Left cardiac atrium (tissue), 4 donors: ENCODE results near the gene SH3RF3. TPM values are rescaled to one million over a fixed set of nuclear protein-coding genes. Genes with fewer than 3 reads are reported as not detected.

ENCODE experiments used
- ATAC-seq, 2 donors: fragments of 200-7000 bp; cut with Tn5 transposase; one replicate each; pipeline ENCODE4 v1.9.1; 2020; ENCODE audit warnings: mild to moderate bottlenecking in 2 of 2, moderate library complexity in 2 of 2
- DNase-seq: peaks from one replicate; pipeline ENCODE4 v3.0.0-alpha.2; 2020
- intact Hi-C, 2 donors: fragments of 100-400 bp; cut with DNase I; formaldehyde crosslinking; loops; one replicate each; pipeline versions ENCODE4 v1.14.1 to v1.15.1; 2022 to 2023
- total RNA-seq, 2 donors: library from RNA; stranded (reverse); fragmentation: NEBNext Ultra II Directional; extraction: Animal tissue kit (Norgen Biotek cat#: 25700); gene quantifications; one replicate each; pipeline ENCODE4 v1.2.1, GENCODE V29; 2021
- donor health status: DM: no; HTN: yes; CAD: no.
- donor health status: DM: no; HTN: yes; CAD: no; lungs with severe emphysema.
- donor health status: DM: yes; HTN: yes; CAD: no.
- donor health status: Dilated cardiomyopathy.

Gene SH3RF3
- total RNA-seq, 2 donors from 2014 or later = 8.8 to 9.4 TPM

- intact Hi-C loops = no loop called here
- no peak for DNase-seq
Observed at GRCh38 chr2:109353806-109354745, 225.1 kb downstream of the SH3RF3 start.

DNA sequence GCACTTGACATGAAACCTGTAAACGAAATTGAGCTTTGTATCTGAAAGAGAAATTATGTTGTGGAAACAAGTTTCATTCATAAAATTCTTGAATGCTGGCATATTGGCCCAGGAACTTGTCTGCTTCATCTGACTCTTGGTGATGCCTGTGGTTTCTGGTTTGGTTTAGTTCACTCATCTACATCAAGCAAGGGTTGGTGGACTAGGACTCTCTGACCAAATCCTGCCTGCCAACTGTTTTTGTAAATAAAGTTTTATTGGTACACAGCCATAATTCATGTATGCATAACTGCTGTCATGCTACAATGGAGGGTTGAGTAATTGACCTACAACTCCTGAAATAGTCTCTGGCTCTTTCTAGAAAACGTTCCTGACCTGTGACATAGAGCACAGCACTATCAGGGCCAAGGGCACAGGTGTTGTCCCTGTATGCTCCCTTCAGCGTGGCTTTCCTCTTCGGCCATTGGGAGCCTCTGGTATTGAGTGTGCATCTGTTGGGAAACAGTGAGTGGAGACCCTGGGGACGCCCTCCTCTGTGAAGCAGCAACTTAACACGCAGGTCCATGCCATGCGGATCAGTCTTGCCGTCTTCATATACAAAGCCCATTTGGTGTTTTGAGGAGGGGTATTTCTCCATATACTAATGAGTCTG lies 226.3 kb downstream of the SH3RF3 start:
- intact Hi-C loops = no loop called here
- ATAC-seq (no peak), DNase-seq (no peak)

More at GRCh38 chr2:109353806-109354745, 225.1 kb downstream of the SH3RF3 start:
- no peak for ATAC-seq

- intact Hi-C loops = no loop called here
- DNase-seq = no peak
- no peak for ATAC-seq
Observed at GRCh38 chr2:109356324-109357035, 227.5 kb downstream of the SH3RF3 start.

DNA sequence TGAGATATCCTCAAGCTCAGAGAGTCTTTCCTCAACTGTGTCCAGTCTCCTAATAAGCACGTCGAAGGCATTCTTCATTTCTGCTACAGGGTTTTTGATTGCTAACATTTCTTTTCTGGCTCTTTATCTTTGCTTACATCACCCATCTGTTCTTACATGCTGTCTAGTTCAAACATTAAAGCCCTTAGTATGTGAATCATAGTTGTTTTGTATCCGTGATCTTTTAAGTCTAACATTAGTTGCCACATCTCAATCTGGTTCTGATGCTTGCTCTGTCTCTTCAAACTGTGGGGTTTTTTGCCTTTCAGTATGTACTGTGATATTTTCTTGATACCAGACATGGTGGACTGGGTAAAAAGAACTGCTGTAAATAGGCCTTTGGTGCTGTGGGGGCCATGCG lies 235.2 kb downstream of the SH3RF3 start:
- intact Hi-C loops = no loop called here
- DNase-seq (no peak), ATAC-seq (no peak)

DNA sequence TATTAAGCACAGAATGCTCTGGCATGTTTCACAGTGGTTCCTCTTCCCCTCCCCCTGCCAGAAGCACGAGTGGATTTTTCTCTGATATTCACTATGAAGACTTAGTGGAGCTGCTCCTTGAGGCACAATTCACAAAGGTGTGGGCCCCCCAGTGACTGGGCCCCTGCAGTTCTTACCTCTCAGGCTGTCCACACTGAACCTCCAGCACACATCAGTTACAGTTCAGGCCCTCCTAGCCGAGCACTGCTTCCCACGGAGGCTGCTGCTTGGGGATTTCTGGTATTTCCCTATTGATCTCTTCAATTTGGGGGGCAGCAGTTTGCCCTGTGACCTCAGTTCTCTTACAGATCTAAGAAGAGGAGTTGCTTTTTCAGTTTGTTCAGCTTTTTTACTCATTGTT lies 236.1 kb downstream of the SH3RF3 start:
- ATAC-seq (no peak), DNase-seq (no peak)
- intact Hi-C loops = no loop called here

- DNase-seq = no peak
- no peak for ATAC-seq
- intact Hi-C loops = no loop called here
Observed at GRCh38 chr2:109367683-109368082, 238.7 kb downstream of the SH3RF3 start.

DNA sequence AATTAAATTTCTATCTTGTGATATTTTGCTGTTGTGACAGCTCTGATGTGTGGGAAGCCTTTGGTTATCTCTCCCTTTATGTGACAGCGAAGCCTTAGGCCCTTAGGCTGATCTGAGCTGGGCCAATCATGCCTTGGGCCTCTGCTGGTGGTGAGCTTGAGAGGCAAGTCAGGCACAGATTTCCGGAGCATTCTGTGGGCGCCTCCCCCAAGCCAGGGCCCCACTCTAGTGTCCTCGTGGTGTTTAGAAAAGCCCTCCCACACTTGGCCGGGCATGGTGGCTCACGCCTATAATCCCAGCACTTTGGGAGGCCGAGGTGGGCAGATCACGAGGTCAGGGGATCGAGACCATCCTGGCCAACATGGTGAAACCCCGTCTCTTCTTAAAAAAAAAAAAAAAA lies 239.8 kb downstream of the SH3RF3 start:
- intact Hi-C loops = no loop called here
- no peak for DNase-seq
- no peak for ATAC-seq

- ATAC-seq = no peak
- intact Hi-C loops = no loop called here
- DNase-seq = no peak
Observed at GRCh38 chr2:109369671-109370191, 240.7 kb downstream of the SH3RF3 start.

GRCh38 chr2:109370399-109371035 lies 241.5 kb downstream of the SH3RF3 start:
- intact Hi-C loops = no loop called here
- no peak for DNase-seq
- no peak for ATAC-seq

DNA sequence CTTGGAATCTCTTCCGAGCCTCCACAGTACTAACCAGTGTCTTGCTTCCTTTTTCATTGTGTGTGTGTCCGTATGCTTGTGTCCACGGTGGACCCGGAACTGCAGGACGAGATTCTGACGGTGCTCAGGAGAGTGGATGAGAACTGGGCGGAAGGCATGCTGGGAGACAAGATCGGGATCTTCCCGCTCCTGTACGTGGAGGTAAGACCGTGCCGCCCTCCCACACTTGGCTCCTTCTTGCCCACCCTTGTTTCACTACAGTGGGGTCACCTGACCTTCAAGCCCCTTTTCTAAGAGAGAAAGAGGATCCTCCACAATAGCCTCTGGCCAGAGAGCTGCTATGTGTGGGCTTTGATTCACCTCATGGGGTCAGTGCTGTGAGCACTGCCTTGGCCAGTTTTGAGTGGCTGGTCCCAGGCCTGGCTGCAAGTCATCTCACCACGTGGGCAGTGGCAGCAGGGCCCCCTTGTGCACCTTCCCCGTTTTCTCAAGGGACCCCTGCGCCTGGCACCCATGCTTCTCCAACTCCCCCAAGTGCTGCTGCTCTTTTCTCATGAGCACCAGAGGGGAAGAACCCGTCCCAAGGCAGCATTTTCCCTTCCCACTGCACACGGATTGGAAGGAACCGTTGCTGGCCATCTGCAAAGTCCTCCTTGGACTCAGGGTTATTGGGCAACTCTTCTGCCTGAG lies 242.6 kb downstream of the SH3RF3 start:
- DNase-seq = no peak
- no peak for ATAC-seq
- intact Hi-C loops = no loop called here

- DNase-seq = no peak
- intact Hi-C loops = no loop called here
- ATAC-seq = no peak
Observed at GRCh38 chr2:109372171-109372568, 243.2 kb downstream of the SH3RF3 start.

- no peak for DNase-seq
- no peak for ATAC-seq
- intact Hi-C loops = no loop called here
Observed at GRCh38 chr2:109372614-109373013, 243.6 kb downstream of the SH3RF3 start.

GRCh38 chr2:109373791-109374547 lies 245.0 kb downstream of the SH3RF3 start:
- ATAC-seq (no peak), DNase-seq (no peak)
- intact Hi-C loops = no loop called here

GRCh38 chr2:109374548-109375130 lies 245.6 kb downstream of the SH3RF3 start:
- DNase-seq (no peak), ATAC-seq (no peak)
- intact Hi-C loops = no loop called here

GRCh38 chr2:109375131-109375561 lies 246.1 kb downstream of the SH3RF3 start:
- intact Hi-C loops = no loop called here
- ATAC-seq = no peak
- DNase-seq = no peak

- DNase-seq (no peak), ATAC-seq (no peak)
- intact Hi-C loops = no loop called here
Observed at GRCh38 chr2:109375656-109376055, 246.7 kb downstream of the SH3RF3 start.

GRCh38 chr2:109376115-109376514 lies 247.1 kb downstream of the SH3RF3 start:
- intact Hi-C loops = no loop called here
- ATAC-seq = peak in 1 of 2 donors; percentile 41
- no peak for DNase-seq
